GM12878 (cell line): Measurements from ENCODE around the gene UNC5B. TPM values are rescaled to one million over a fixed set of nuclear protein-coding genes. Genes with fewer than 3 reads are reported as not detected.

Source experiments
- ATAC-seq: fragments of 200-7000 bp; cut with Tn5 transposase; 3 replicates; pipeline ENCODE4 v1.9.1; 2020; ENCODE audit warnings: mild to moderate bottlenecking, moderate library complexity
- BruUV-seq: library from RNA; stranded (reverse); fragments of 400-500 nt; replicated peaks from 2 replicates; lab custom pipeline; 2021; lab: Mats Ljungman, UMichigan
- CTCF ChIA-PET: fragments of 300-600 bp; sonication (Branson Sonifier 250); formaldehyde crosslinking; extraction: SDS; loops from one replicate; lab custom pipeline; 2021; ENCODE audit warnings: inconsistent platforms; lab: Yijun Ruan, JAX
- POLR2A ChIA-PET: fragments of 350-600 bp; formaldehyde crosslinking; extraction: SDS; loops from one replicate; lab custom pipeline; 2021; ENCODE audit warnings: inconsistent platforms; lab: Charles Lee
- RAD21 ChIA-PET: fragments of 300-600 bp; sonication (Branson Sonifier 250); formaldehyde crosslinking; loops from one replicate; lab custom pipeline; 2023; ENCODE audit warnings: antibody characterized with exemption; ENCODE audit not compliant: unreplicated experiment; lab: Charles Lee
- SMC1A ChIA-PET: fragments of 300-600 bp; sonication (Branson Sonifier 250); formaldehyde crosslinking; loops from one replicate; lab custom pipeline; 2023; ENCODE audit not compliant: unreplicated experiment, uncharacterized antibody; lab: Charles Lee
- DNase-seq: peaks from one replicate; pipeline ENCODE4 v3.0.0-alpha.2; 2011; ENCODE audit warnings: low read depth, low spot score
- FAIRE-seq: peaks from 3 replicates; lab custom pipeline; 2011; peaks lifted over from hg19 to GRCh38; lab: Jason Lieb, UNC
- H2AFZ ChIP-seq: 2 replicates; pipeline ENCODE4 v1.6.0; 2011; ENCODE audit warnings: low read depth, low read length, control low read depth; ENCODE audit not compliant: control insufficient read depth
- H3K27ac ChIP-seq: 2 replicates; pipeline ENCODE4 v1.5.1; 2011; ENCODE audit warnings: control low read depth; ENCODE audit not compliant: control insufficient read depth, insufficient read depth
- H3K27me3 ChIP-seq, 2 experiments: replicated peaks in 1 of 2; 2 replicates each; pipeline versions ENCODE4 v1.6.0 to v1.6.1; 2011; ENCODE audit warnings: low read length in 1 of 2; ENCODE audit not compliant: control insufficient read depth in 2 of 2, insufficient read depth in 2 of 2
- H3K36me3 ChIP-seq, 2 experiments: 2 replicates each; pipeline ENCODE4 v1.5.1; 2011; ENCODE audit warnings: low read length in 1 of 2; ENCODE audit not compliant: control insufficient read depth in 2 of 2, insufficient read depth in 2 of 2
- H3K4me1 ChIP-seq: 2 replicates; pipeline ENCODE4 v1.6.1; 2011; ENCODE audit warnings: mild to moderate bottlenecking, low read length, moderate library complexity, mixed read lengths; ENCODE audit not compliant: control insufficient read depth, insufficient read depth
- H3K4me2 ChIP-seq: 2 replicates; pipeline ENCODE4 v1.6.0; 2011; ENCODE audit warnings: control low read depth; ENCODE audit not compliant: control insufficient read depth, insufficient read depth
- H3K4me3 ChIP-seq: fragments of 200-600 bp; sonication (generic); 2 replicates; pipeline ENCODE4 v1.5.1; 2016
- H3K79me2 ChIP-seq: 2 replicates; pipeline ENCODE4 v1.6.0; 2011; ENCODE audit warnings: low read length; ENCODE audit not compliant: control insufficient read depth, insufficient read depth
- H3K9ac ChIP-seq: 2 replicates; pipeline ENCODE4 v1.8.0; 2011; ENCODE audit warnings: low read length, control low read depth, mixed read lengths; ENCODE audit not compliant: control insufficient read depth, insufficient read depth
- H3K9me3 ChIP-seq: replicated peaks from 3 replicates; pipeline ENCODE4 v1.5.1; 2011; ENCODE audit warnings: mild to moderate bottlenecking, low read length; ENCODE audit not compliant: control insufficient read depth, insufficient read depth
- H4K20me1 ChIP-seq: 2 replicates; pipeline ENCODE4 v1.6.0; 2011; ENCODE audit not compliant: control insufficient read depth, insufficient read depth
- ELK1 ChIP-seq: IDR thresholded peaks from 2 replicates; pipeline ENCODE4 v1.6.1; 2012; ENCODE audit warnings: low read depth, low read length, improper control_type of control experiment
- HDAC2 ChIP-seq: fragments of 200-600 bp; sonication (generic); IDR thresholded peaks from 2 replicates; pipeline ENCODE4 v1.6.1; 2017
- MYC ChIP-seq: IDR thresholded peaks from 2 replicates; pipeline ENCODE4 v1.6.1; 2011; ENCODE audit warnings: mild to moderate bottlenecking, low read length, moderate library complexity, inconsistent platforms; ENCODE audit not compliant: insufficient read depth, insufficient replicate concordance, insufficient read length, severe bottlenecking
- NFIC ChIP-seq: IDR thresholded peaks from 2 replicates; pipeline ENCODE4 v1.6.1; 2012; ENCODE audit warnings: low read depth, mild to moderate bottlenecking, inconsistent platforms, low read length, moderate library complexity
- PKNOX1 ChIP-seq: fragments of 450-650 bp; IDR thresholded peaks from 2 replicates; pipeline ENCODE4 v1.6.1; 2016; ENCODE audit warnings: mild to moderate bottlenecking
- RELB ChIP-seq: fragments of 450-650 bp; IDR thresholded peaks from 2 replicates; pipeline ENCODE4 v1.6.1; 2017; ENCODE audit warnings: low read depth, mild to moderate bottlenecking, moderate library complexity
- SIN3A ChIP-seq: IDR thresholded peaks from 2 replicates; pipeline ENCODE4 v1.6.1; 2012; ENCODE audit warnings: low read depth, low read length, improper control_type of control experiment
- STAT3 ChIP-seq: IDR thresholded peaks from 2 replicates; pipeline ENCODE4 v1.6.1; 2011; ENCODE audit warnings: low read depth, low read length, improper control_type of control experiment
- TBL1XR1 ChIP-seq: IDR thresholded peaks from 2 replicates; pipeline ENCODE4 v1.6.1; 2012; ENCODE audit warnings: low read depth, low read length, improper control_type of control experiment
- WGBS: methylation state at CpG from one replicate; pipeline ENCODE4 v1.1.6; 2016; ENCODE audit warnings: low lambda C conversion rate; ENCODE audit not compliant: insufficient replicate concordance, insufficient coverage; ENCODE audit errors: missing lambda C conversion rate; 5-methylcytosine and 5-hydroxymethylcytosine counted together
- in situ Hi-C: fragments of 300-500 bp; cut with MboI; formaldehyde crosslinking; loops from 9 replicates; pipeline ENCODE4 v1.14.3; 2018; ENCODE audit warnings: mixed read lengths
- intact Hi-C: fragments of 100-400 bp; cut with micrococcal nuclease; formaldehyde crosslinking; loops from one replicate; pipeline ENCODE4 v1.14.2; 2022; ENCODE audit not compliant: unreplicated experiment
- polyA plus RNA-seq, 11 experiments: library from polyadenylated mRNA; depleted of rRNA in 4 of 11; unstranded in 6 of 11; stranded (reverse) in 5 of 11; fragments of >200 nt; fragmentation: Nextera tagmentation in 4 of 11; fragmentation: Illumina TruSeq in 1 of 11; extraction: Ambion mirVana in 4 of 11; extraction: Trizol in 1 of 11; gene quantifications; 1 replicate in 1 of 11; 2 replicates in 10 of 11; pipeline versions ENCODE4 v1.2.1 to v1.2.3, GENCODE V29; 2011 to 2016; ENCODE audit warnings: inconsistent platforms in 2 of 11, missing spikeins in 2 of 11, low read depth in 1 of 11
- total RNA-seq, 4 experiments: library from RNA; depleted of rRNA in 3 of 4; stranded (reverse); fragments of >200 nt in 3 of 4; fragmentation: Illumina TruSeq in 1 of 4; extraction: Trizol in 1 of 4; gene quantifications; 2 replicates each; pipeline versions ENCODE4 v1.2.1 to v1.2.3, GENCODE V29; 2013 to 2021

UNC5B gene
- total and polyA plus RNA-seq, 10 of the 15 experiments (the other 5 are each of a cell fraction or from before 2014, with no cell fraction given), result 0.03 to 0.08 TPM; not detected in 8

DNA sequence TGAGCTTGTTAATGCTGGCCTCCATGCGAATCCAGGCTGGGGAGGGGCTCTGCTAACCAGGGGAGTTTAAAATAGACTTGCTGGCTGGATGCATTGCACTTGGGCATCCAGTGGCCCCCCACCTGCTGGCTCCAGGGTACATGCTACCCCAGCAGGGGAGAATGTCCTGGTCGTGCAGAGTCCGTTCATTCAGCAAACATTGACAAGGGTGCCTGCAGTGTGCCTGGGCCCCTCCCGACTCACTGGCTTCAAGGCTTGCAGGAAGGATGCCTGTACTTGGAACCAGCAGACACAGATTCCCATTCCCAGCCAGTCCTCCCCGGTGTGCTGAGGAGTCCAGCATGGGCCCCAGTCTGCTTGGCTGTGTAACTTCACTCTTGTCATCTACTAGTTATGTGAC, 108.2 kb downstream of the UNC5B start:
- H3K27me3 ChIP-seq, result no peaks in the 10 kb centered on the region
- no peaks in the 10 kb centered on the region for H3K9me3 ChIP-seq
- DNase-seq, result no peak
- no peak overlapping the region for H3K27ac ChIP-seq
- WGBS, result 83% methylated on average over 5 of the region's 5 CpGs
- H3K36me3 ChIP-seq, result no peaks in the 10 kb centered on the region; a peak in 2 of 4 replicates
- ATAC-seq, result no peak
- SMC1A ChIA-PET, result interaction anchor here (1.1 to 14.0 kb wide), 10 partner anchors 9 to 493 kb away, joined by 4 to 249 read pairs (median 7); no protein-coding TSS in a partner anchor
- H3K4me2 ChIP-seq, result no peak overlapping the region
- CTCF ChIA-PET, result interaction anchor here (0.6 to 11.1 kb wide), 22 partner anchors 9 to 421 kb away, joined by 3 to 359 read pairs (median 5); partner anchors contain the start of gene CDH23
- H3K9ac ChIP-seq, result no peak overlapping the region
- peaks cover 8% of the 10 kb centered on the region for H3K4me1 ChIP-seq
- RAD21 ChIA-PET, result interaction anchor here (1.0 to 2.9 kb wide), 11 partner anchors 21 to 728 kb away, joined by 3 to 77 read pairs (median 9); no protein-coding TSS in a partner anchor
- in situ Hi-C loops, result loop anchor here (5.0 kb wide), 1 partner anchor 37 kb away; no protein-coding TSS in a partner anchor
- no TSS peak for BruUV-seq
- no peaks in the 10 kb centered on the region for H3K79me2 ChIP-seq
- H2AFZ ChIP-seq, result no peak overlapping the region
- no peak for FAIRE-seq
- no peak overlapping the region for H3K4me3 ChIP-seq
- H4K20me1 ChIP-seq, result no peaks in the 10 kb centered on the region
- POLR2A ChIA-PET, result interaction anchor here (1.5 to 3.5 kb wide), 4 partner anchors 51 to 61 kb away, joined by 4 to 26 read pairs (median 8); no protein-coding TSS in a partner anchor
- intact Hi-C loops, result no loop called here
- no peak for TF ChIP-seq ELK1
- no peak for TF ChIP-seq TBL1XR1
- no peak for TF ChIP-seq HDAC2
- no peak for TF ChIP-seq PKNOX1
- TF ChIP-seq STAT3, result no peak
- TF ChIP-seq RELB, result no peak
- no peak for TF ChIP-seq MYC
- no peak for TF ChIP-seq NFIC
- TF ChIP-seq SIN3A, result no peak
